Femur (tissue), 1 donor: ENCODE data around the gene RRAD.
A peak's percentile ranks its signal among the peaks of the same experiment; 100 is the strongest.

Experiments used
- DNase-seq: peaks from one replicate; pipeline ENCODE4 v3.0.0-alpha.2; 2017

Gene RRAD

GRCh38 chr16:66874079-66874775, 51.1 kb downstream of the RRAD start:
- DNase-seq, result no peak

GRCh38 chr16:66873685-66874055, 51.7 kb downstream of the RRAD start:
- DNase-seq, result no peak

GRCh38 chr16:66872943-66873684, 52.2 kb downstream of the RRAD start:
- DNase-seq, result peak; percentile 90

- DNase-seq, result no peak
These were observed 52.8 kb downstream of the RRAD start for GRCh38 chr16:66872559-66872942.

- DNase-seq, result no peak
These were observed 53.5 kb downstream of the RRAD start for GRCh38 chr16:66871840-66872239.
